T-helper 1 cell treated with Interleukin-12 subunit alpha and Interleukin-12 subunit beta and Interleukin-4 antibody, amounts not matched to agents 30 μg/mL and 1 μg/mL, for 36 hours (primary cell): ENCODE results near the gene BCAP31.

Source experiments
- H3K27ac Mint-ChIP-seq: one replicate; pipeline ENCODE4 v1.8.0; 2021; ENCODE audit warnings: mild to moderate bottlenecking, mixed read lengths
- H3K27me3 Mint-ChIP-seq: one replicate; pipeline ENCODE4 v1.8.0; 2021; ENCODE audit warnings: low read depth, mixed read lengths
- H3K36me3 Mint-ChIP-seq: one replicate; pipeline ENCODE4 v1.8.0; 2021; ENCODE audit warnings: low read depth, mixed read lengths
- H3K4me1 Mint-ChIP-seq: one replicate; pipeline ENCODE4 v1.8.0; 2021; ENCODE audit warnings: low read depth, mixed read lengths
- H3K4me3 Mint-ChIP-seq: one replicate; pipeline ENCODE4 v1.8.0; 2021; ENCODE audit warnings: mild to moderate bottlenecking, moderate library complexity, mixed read lengths
- H3K9me3 Mint-ChIP-seq: one replicate; pipeline ENCODE4 v1.8.0; 2021; ENCODE audit warnings: mixed read lengths

BCAP31 gene

GRCh38 chrX:153665726-153666306, 58.4 kb downstream of the BCAP31 start:
- Mint-ChIP-seq H3K36me3 (no peaks in the 10 kb centered on the region), H3K27me3 (peaks cover 36% of the 10 kb centered on the region), H3K9me3 (no peaks in the 10 kb centered on the region), H3K4me1 (peaks cover 10% of the 10 kb centered on the region), H3K27ac (no peak overlapping the region), H3K4me3 (no peak overlapping the region)

GRCh38 chrX:153662266-153662665, 61.9 kb downstream of the BCAP31 start:
- no peak overlapping the region for H3K27ac Mint-ChIP-seq
- H3K9me3 Mint-ChIP-seq: no peaks in the 10 kb centered on the region
- H3K4me1 Mint-ChIP-seq: peaks cover 3% of the 10 kb centered on the region
- H3K27me3 Mint-ChIP-seq: peaks cover 45% of the 10 kb centered on the region
- no peaks in the 10 kb centered on the region for H3K36me3 Mint-ChIP-seq
- peak overlapping the region; percentile 61 for H3K4me3 Mint-ChIP-seq

DNA sequence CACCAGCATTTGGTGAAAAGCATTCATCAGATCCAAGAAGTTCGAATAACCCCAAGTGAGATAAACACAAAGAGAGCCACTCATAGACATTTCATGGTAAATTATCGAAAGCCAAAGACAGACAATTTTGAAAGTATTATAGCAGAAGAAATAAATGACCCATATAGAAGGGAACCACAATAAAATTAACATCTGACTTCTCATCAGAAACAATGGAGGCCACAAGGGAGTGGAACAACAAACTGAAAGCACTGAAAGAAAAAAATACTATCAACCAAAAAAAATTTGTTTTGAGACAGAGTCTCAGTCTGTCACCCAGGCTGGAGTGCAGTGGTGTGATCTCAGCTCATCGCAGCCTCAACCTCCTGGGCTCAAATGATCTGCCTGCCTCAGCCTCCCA, 64.9 kb downstream of the BCAP31 start:
- no peaks in the 10 kb centered on the region for H3K9me3 Mint-ChIP-seq
- no peaks in the 10 kb centered on the region for H3K36me3 Mint-ChIP-seq
- H3K27me3 Mint-ChIP-seq: peaks cover 34% of the 10 kb centered on the region
- no peak overlapping the region for H3K4me3 Mint-ChIP-seq
- H3K27ac Mint-ChIP-seq: no peak overlapping the region
- peaks cover 3% of the 10 kb centered on the region for H3K4me1 Mint-ChIP-seq

- no peak overlapping the region for H3K4me3 Mint-ChIP-seq
- H3K9me3 Mint-ChIP-seq: no peaks in the 10 kb centered on the region
- no peaks in the 10 kb centered on the region for H3K36me3 Mint-ChIP-seq
- H3K27me3 Mint-ChIP-seq: peaks cover 27% of the 10 kb centered on the region
- no peak overlapping the region for H3K27ac Mint-ChIP-seq
- peaks cover 1% of the 10 kb centered on the region for H3K4me1 Mint-ChIP-seq
These were observed 67.0 kb downstream of the BCAP31 start for GRCh38 chrX:153657161-153657560.

- no peaks in the 10 kb centered on the region for H3K4me1 Mint-ChIP-seq
- H3K36me3 Mint-ChIP-seq: no peaks in the 10 kb centered on the region
- H3K27ac Mint-ChIP-seq: no peak overlapping the region
- no peaks in the 10 kb centered on the region for H3K9me3 Mint-ChIP-seq
- no peak overlapping the region for H3K4me3 Mint-ChIP-seq
- H3K27me3 Mint-ChIP-seq: peaks cover 8% of the 10 kb centered on the region
These were observed 70.6 kb downstream of the BCAP31 start for GRCh38 chrX:153653556-153653955.

DNA sequence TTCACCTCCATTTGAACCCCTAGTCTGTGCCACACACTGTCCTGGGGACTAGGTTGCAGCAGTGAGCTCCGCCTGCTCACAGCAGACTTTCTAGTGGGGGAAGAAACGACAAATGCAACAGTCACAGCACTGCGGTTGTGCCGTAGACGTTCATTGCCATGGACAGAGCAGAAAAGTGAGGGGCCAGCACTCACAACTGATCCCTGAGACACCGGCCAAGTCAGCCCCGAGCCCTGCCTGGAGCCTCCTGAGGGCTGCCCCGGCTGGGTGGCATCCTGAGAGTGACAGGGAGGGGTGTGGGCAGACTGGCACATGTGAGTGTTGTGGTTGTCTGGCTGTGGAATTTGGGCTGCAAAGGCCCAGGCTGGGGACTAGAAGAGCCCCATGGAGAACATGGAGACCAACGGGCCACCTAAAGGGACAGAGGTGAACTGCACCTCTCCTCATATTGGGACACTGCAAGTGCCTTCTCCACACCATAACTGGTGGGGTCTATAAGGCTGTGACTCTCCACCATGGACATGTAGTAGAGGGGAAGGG, 72.6 kb downstream of the BCAP31 start:
- H3K4me3 Mint-ChIP-seq: no peak overlapping the region
- no peaks in the 10 kb centered on the region for H3K4me1 Mint-ChIP-seq
- no peaks in the 10 kb centered on the region for H3K9me3 Mint-ChIP-seq
- no peak overlapping the region for H3K27ac Mint-ChIP-seq
- H3K27me3 Mint-ChIP-seq: peaks cover 10% of the 10 kb centered on the region
- H3K36me3 Mint-ChIP-seq: no peaks in the 10 kb centered on the region

- Mint-ChIP-seq H3K4me3 (no peak overlapping the region), H3K27me3 (peaks cover 17% of the 10 kb centered on the region), H3K9me3 (no peaks in the 10 kb centered on the region), H3K36me3 (no peaks in the 10 kb centered on the region), H3K4me1 (no peaks in the 10 kb centered on the region), H3K27ac (no peak overlapping the region)
These were observed 73.2 kb downstream of the BCAP31 start for GRCh38 chrX:153650959-153651358.
